H9 (cell line): ENCODE data around the gene CAMK2G. TPM values are rescaled to one million over a fixed set of nuclear protein-coding genes. Genes with fewer than 3 reads are reported as not detected.

Experiments
- DNase-seq: peaks from one replicate; pipeline ENCODE4 v3.0.0-alpha.2; 2017
- H2AFZ ChIP-seq: one replicate; pipeline ENCODE4 v1.6.1; 2013; ENCODE audit warnings: mild to moderate bottlenecking, low read length, control low read depth, moderate library complexity
- H2AK5ac ChIP-seq: 2 replicates; pipeline ENCODE4 v1.6.1; 2013; ENCODE audit warnings: low read length, control low read depth, mixed read lengths; ENCODE audit not compliant: insufficient read length
- H2BK120ac ChIP-seq: one replicate; pipeline ENCODE4 v1.6.1; 2013; ENCODE audit warnings: low read depth, mild to moderate bottlenecking, low read length, control low read depth, inconsistent platforms; ENCODE audit not compliant: poor library complexity, severe bottlenecking
- H2BK12ac ChIP-seq: 2 replicates; pipeline ENCODE4 v1.6.1; 2013; ENCODE audit warnings: low read length, control low read depth, mixed read lengths, low read depth; ENCODE audit not compliant: insufficient read length
- H2BK15ac ChIP-seq: 2 replicates; pipeline ENCODE4 v1.6.1; 2013; ENCODE audit warnings: low read depth, low read length, control low read depth
- H2BK20ac ChIP-seq: one replicate; pipeline ENCODE4 v1.6.1; 2013; ENCODE audit warnings: low read depth, mild to moderate bottlenecking, low read length, control low read depth, inconsistent platforms; ENCODE audit not compliant: poor library complexity, severe bottlenecking
- H2BK5ac ChIP-seq: 2 replicates; pipeline ENCODE4 v1.6.1; 2013; ENCODE audit warnings: low read length, control low read depth, mixed read lengths; ENCODE audit not compliant: insufficient read length
- H3K14ac ChIP-seq: 2 replicates; pipeline ENCODE4 v1.6.1; 2013; ENCODE audit warnings: low read length, control low read depth; ENCODE audit not compliant: insufficient read depth
- H3K18ac ChIP-seq: 2 replicates; pipeline ENCODE4 v1.6.1; 2013; ENCODE audit warnings: low read depth, mild to moderate bottlenecking, mixed read lengths, low read length, control low read depth; ENCODE audit not compliant: insufficient read length
- H3K23ac ChIP-seq: 2 replicates; pipeline ENCODE4 v1.6.1; 2013; ENCODE audit warnings: low read length, control low read depth, mixed read lengths, low read depth; ENCODE audit not compliant: insufficient read length
- H3K23me2 ChIP-seq: 2 replicates; pipeline ENCODE4 v1.6.1; 2013; ENCODE audit warnings: low read depth, mild to moderate bottlenecking, mixed read lengths, low read length, control low read depth; ENCODE audit not compliant: insufficient read length, poor library complexity, severe bottlenecking
- H3K27ac ChIP-seq: 2 replicates; pipeline ENCODE4 v1.5.1; 2013; ENCODE audit warnings: low read length, control low read depth, mixed read lengths, low read depth; ENCODE audit not compliant: insufficient read length
- H3K27me3 ChIP-seq: 2 replicates; pipeline ENCODE4 v1.6.1; 2013; ENCODE audit warnings: low read length, control low read depth, inconsistent platforms; ENCODE audit not compliant: insufficient read depth
- H3K4ac ChIP-seq: 2 replicates; pipeline ENCODE4 v1.6.1; 2013; ENCODE audit warnings: low read depth, mild to moderate bottlenecking, control low read depth, inconsistent platforms, low read length, moderate library complexity
- H3K4me1 ChIP-seq: 2 replicates; pipeline ENCODE4 v1.6.1; 2013; ENCODE audit warnings: low read length, control low read depth, inconsistent platforms; ENCODE audit not compliant: insufficient read depth
- H3K4me2 ChIP-seq: 2 replicates; pipeline ENCODE4 v1.6.1; 2013; ENCODE audit warnings: low read length, control low read depth, mixed read lengths; ENCODE audit not compliant: insufficient read length, insufficient read depth
- H3K56ac ChIP-seq: 2 replicates; pipeline ENCODE4 v1.6.1; 2013; ENCODE audit warnings: low read depth, mild to moderate bottlenecking, mixed read lengths, low read length, control low read depth; ENCODE audit not compliant: insufficient read length
- H3K79me1 ChIP-seq: 2 replicates; pipeline ENCODE4 v1.6.1; 2013; ENCODE audit warnings: low read depth, mild to moderate bottlenecking, moderate library complexity, low read length, control low read depth, inconsistent platforms; ENCODE audit not compliant: insufficient read depth, poor library complexity, severe bottlenecking
- H3K79me2 ChIP-seq: 2 replicates; pipeline ENCODE4 v1.6.1; 2013; ENCODE audit warnings: low read length, control low read depth, inconsistent platforms; ENCODE audit not compliant: insufficient read depth
- H3K9ac ChIP-seq: 2 replicates; pipeline ENCODE4 v1.6.1; 2013; ENCODE audit warnings: low read length, control low read depth, mixed read lengths; ENCODE audit not compliant: insufficient read length; ENCODE audit errors: extremely low read depth
- H3K9me3 ChIP-seq: one replicate; pipeline ENCODE4 v1.6.1; 2013; ENCODE audit warnings: low read depth, low read length, inconsistent platforms; ENCODE audit not compliant: control insufficient read depth
- H3T11ph ChIP-seq: one replicate; pipeline ENCODE4 v1.6.1; 2013; ENCODE audit warnings: mild to moderate bottlenecking, low read length, control low read depth, inconsistent platforms
- H4K20me1 ChIP-seq: one replicate; pipeline ENCODE4 v1.6.1; 2013; ENCODE audit not compliant: control insufficient read depth, insufficient read length, insufficient read depth
- H4K5ac ChIP-seq: 2 replicates; pipeline ENCODE4 v1.6.1; 2013; ENCODE audit warnings: low read depth, mild to moderate bottlenecking, mixed read lengths, low read length, control low read depth; ENCODE audit not compliant: insufficient read length
- H4K8ac ChIP-seq: replicated peaks from 2 replicates; pipeline ENCODE4 v1.6.1; 2013; ENCODE audit warnings: low read length, control low read depth, mixed read lengths, low read depth; ENCODE audit not compliant: insufficient read length
- H4K91ac ChIP-seq: 2 replicates; pipeline ENCODE4 v1.6.1; 2013; ENCODE audit warnings: low read depth, mild to moderate bottlenecking, moderate library complexity, mixed read lengths, low read length, control low read depth; ENCODE audit not compliant: insufficient read length
- H3K27ac Mint-ChIP-seq, 3 experiments: 2 replicates in 2 of 3; 3 replicates in 1 of 3; pipeline ENCODE4 v1.8.0; 2020 to 2021; ENCODE audit warnings: mixed read lengths in 3 of 3, mild to moderate bottlenecking in 1 of 3, moderate library complexity in 1 of 3
- H3K27me3 Mint-ChIP-seq: 2 replicates; pipeline ENCODE4 v1.8.0; 2021; ENCODE audit warnings: low read depth, mild to moderate bottlenecking, moderate library complexity, mixed read lengths
- H3K36me3 Mint-ChIP-seq, 3 experiments: 2 replicates in 2 of 3; 3 replicates in 1 of 3; pipeline ENCODE4 v1.8.0; 2020 to 2021; ENCODE audit warnings: low read depth in 3 of 3, mixed read lengths in 3 of 3; ENCODE audit not compliant: insufficient read depth in 1 of 3
- H3K4me1 Mint-ChIP-seq, 2 experiments: 2 replicates each; pipeline ENCODE4 v1.8.0; 2020; ENCODE audit warnings: mixed read lengths in 2 of 2
- H3K4me3 Mint-ChIP-seq, 2 experiments: 2 replicates in 1 of 2; 3 replicates in 1 of 2; pipeline ENCODE4 v1.8.0; 2020 to 2021; ENCODE audit warnings: mild to moderate bottlenecking in 2 of 2, mixed read lengths in 2 of 2, moderate library complexity in 1 of 2
- H3K9me3 Mint-ChIP-seq, 2 experiments: 2 replicates in 1 of 2; 3 replicates in 1 of 2; pipeline ENCODE4 v1.8.0; 2020; ENCODE audit warnings: mild to moderate bottlenecking in 2 of 2, mixed read lengths in 2 of 2, moderate library complexity in 1 of 2
- CTCF ChIP-seq: fragments of 200-600 bp; sonication (generic); conservative IDR thresholded peaks from 3 replicates; pipeline ENCODE4 v1.8.0; 2021; ENCODE audit warnings: antibody characterized with exemption, mild to moderate bottlenecking
- WGBS: extraction: QIAGEN DNeasy Blood & Tissue Kit; methylation state at CpG from one replicate; pipeline ENCODE4 v1.1.7; 2013; ENCODE audit warnings: missing lambda C conversion rate, low lambda C conversion rate, mixed read lengths; ENCODE audit not compliant: insufficient read length; ENCODE audit errors: extremely low coverage; 5-methylcytosine and 5-hydroxymethylcytosine counted together
- total RNA-seq: library from RNA; stranded (reverse); gene quantifications from 2 replicates; pipeline ENCODE4 v1.2.1, GENCODE V29; 2021

CAMK2G gene
- total RNA-seq, 1 experiment from 2014 or later, result 31.8 TPM

GRCh38 chr10:73782749-73783085 lies 91.6 kb downstream of the CAMK2G start:
- Histone ChIP-seq H3K79me1 (peaks cover 11% of the 10 kb centered on the region), H3K23ac (no peak overlapping the region), H4K5ac (no peak overlapping the region), H3K9me3 (no peaks in the 10 kb centered on the region), H2BK15ac (no peak overlapping the region), H4K20me1 (no peaks in the 10 kb centered on the region), H4K8ac (no peak overlapping the region), H3K4me2 (peak overlapping the region; percentile 99), H3K79me2 (peaks cover 13% of the 10 kb centered on the region; the same call in 1 of the 2 replicates), H3K14ac (no peak overlapping the region), H2AFZ (no peak overlapping the region), H2BK12ac (no peak overlapping the region), H3K18ac (no peak overlapping the region), H2BK5ac (no peak overlapping the region), H2AK5ac (no peak overlapping the region), H2BK20ac (no peak overlapping the region), H3K23me2 (peaks cover 11% of the 10 kb centered on the region), H3K27ac (no peak overlapping the region), H2BK120ac (no peak overlapping the region), H3K56ac (no peak overlapping the region), H3K4ac (no peak overlapping the region), H3K27me3 (no peaks in the 10 kb centered on the region), H4K91ac (no peak overlapping the region), H3T11ph (no peak overlapping the region), H3K9ac (peak overlapping the region; percentile 87), H3K4me1 (peaks cover 2% of the 10 kb centered on the region; the same call in 1 of the 2 replicates)
- Mint-ChIP-seq H3K4me3 (peak overlapping the region; percentile 99), H3K4me1 (peaks cover 35 to 37% of the 10 kb centered on the region in 2 experiments), H3K27me3 (no peaks in the 10 kb centered on the region), H3K9me3 (no peaks in the 10 kb centered on the region), H3K36me3 (peaks cover 8 to 21% (median 16%) of the 10 kb centered on the region in 3 experiments; a peak in 6 of 7 replicates), H3K27ac (no peak overlapping the region; a peak in 3 of 7 replicates)
- DNase-seq, result no peak
- no CpG with 5 or more reads among the region's 2 CpGs for WGBS
- no peak for TF ChIP-seq CTCF
